ENCODE measurements around the gene PLA2G2A.
"Not testable (repeated sequence)": the region's sequence is repeated elsewhere in the genome, so short reads cannot be mapped to it uniquely, and the experiment has no call there.

PLA2G2A gene

GRCh38 chr1:19940486-19941205, 38.8 kb downstream of the PLA2G2A start:
- Histone ChIP-seq H3K27ac (no peak overlapping the region), H3K4me1 (ENCODE audit: control insufficient read depth in 1 of 2, insufficient read depth in 1 of 2, low read depth in 1 of 2, low read length in 1 of 2) (no peaks in the 10 kb centered on the region), H3K27me3 (peaks cover 12% of the 10 kb centered on the region), H3K9me3 (no peaks in the 10 kb centered on the region), H3K4me3 (ENCODE audit: low read depth in 1 of 2, low read length in 1 of 2) (no peak overlapping the region), H3K36me3 (no peaks in the 10 kb centered on the region)
- no peak for TF ChIP-seq CTCF (IDR thresholded peaks at IDR 0.05)

GRCh38 chr1:19938472-19938871, 40.9 kb downstream of the PLA2G2A start:
- H3K4me3 ChIP-seq (ENCODE audit: low read depth in 1 of 2, low read length in 1 of 2) = no peak overlapping the region
- no peaks in the 10 kb centered on the region for H3K36me3 ChIP-seq
- peaks cover 5% of the 10 kb centered on the region for H3K27me3 ChIP-seq
- H3K4me1 ChIP-seq (ENCODE audit: control insufficient read depth in 1 of 2, insufficient read depth in 1 of 2, low read depth in 1 of 2, low read length in 1 of 2) = no peaks in the 10 kb centered on the region
- H3K27ac ChIP-seq = no peak overlapping the region
- H3K9me3 ChIP-seq = no peaks in the 10 kb centered on the region
- TF ChIP-seq CTCF (IDR thresholded peaks at IDR 0.05) = no peak

- no peaks in the 10 kb centered on the region for H3K4me1 ChIP-seq (ENCODE audit: control insufficient read depth in 1 of 2, insufficient read depth in 1 of 2, low read depth in 1 of 2, low read length in 1 of 2)
- H3K27ac ChIP-seq = no peak overlapping the region
- peaks cover 14% of the 10 kb centered on the region for H3K9me3 ChIP-seq
- no peak overlapping the region for H3K4me3 ChIP-seq (ENCODE audit: low read depth in 1 of 2, low read length in 1 of 2)
- no peak for TF ChIP-seq CTCF (IDR thresholded peaks at IDR 0.05)
- H3K27me3 ChIP-seq = no peaks in the 10 kb centered on the region
- H3K36me3 ChIP-seq = no peaks in the 10 kb centered on the region
Observed at GRCh38 chr1:19936061-19936750, 43.2 kb downstream of the PLA2G2A start.

GRCh38 chr1:19934336-19934735, 45.1 kb downstream of the PLA2G2A start:
- Histone ChIP-seq H3K9me3 (peaks cover 18% of the 10 kb centered on the region), H3K27ac (no peak overlapping the region), H3K4me1 (ENCODE audit: control insufficient read depth in 1 of 2, insufficient read depth in 1 of 2, low read depth in 1 of 2, low read length in 1 of 2) (no peaks in the 10 kb centered on the region), H3K4me3 (ENCODE audit: low read depth in 1 of 2, low read length in 1 of 2) (no peak overlapping the region), H3K27me3 (no peaks in the 10 kb centered on the region), H3K36me3 (no peaks in the 10 kb centered on the region)
- TF ChIP-seq CTCF (IDR thresholded peaks at IDR 0.05) = no peak

- H3K4me3 ChIP-seq (ENCODE audit: low read depth in 1 of 2, low read length in 1 of 2) = no peak overlapping the region
- no peaks in the 10 kb centered on the region for H3K4me1 ChIP-seq (ENCODE audit: control insufficient read depth in 1 of 2, insufficient read depth in 1 of 2, low read depth in 1 of 2, low read length in 1 of 2)
- H3K36me3 ChIP-seq = no peaks in the 10 kb centered on the region
- no peak overlapping the region for H3K27ac ChIP-seq
- peaks cover 18% of the 10 kb centered on the region for H3K9me3 ChIP-seq
- TF ChIP-seq CTCF (IDR thresholded peaks at IDR 0.05) = no peak
- H3K27me3 ChIP-seq = no peaks in the 10 kb centered on the region
Observed at GRCh38 chr1:19932866-19933265, 46.6 kb downstream of the PLA2G2A start.

- H3K27me3 ChIP-seq; H3K4me1 ChIP-seq (ENCODE audit: control insufficient read depth in 1 of 2, insufficient read depth in 1 of 2, low read depth in 1 of 2, low read length in 1 of 2); H3K4me3 ChIP-seq (ENCODE audit: low read depth in 1 of 2, low read length in 1 of 2); H3K27ac ChIP-seq; H3K36me3 ChIP-seq: not testable (repeated sequence)
- peaks cover 12% of the 10 kb centered on the region for H3K9me3 ChIP-seq
Observed at GRCh38 chr1:19927130-19927421, 52.3 kb downstream of the PLA2G2A start.

Measured in neutrophil (primary cell).